ENCODE data around the gene CLEC14A. TPM values are rescaled to one million over a fixed set of nuclear protein-coding genes. Genes with fewer than 3 reads are reported as not detected.

The CLEC14A gene
- total and polyA plus RNA-seq, 7 experiments from 2014 or later = not detected

DNA sequence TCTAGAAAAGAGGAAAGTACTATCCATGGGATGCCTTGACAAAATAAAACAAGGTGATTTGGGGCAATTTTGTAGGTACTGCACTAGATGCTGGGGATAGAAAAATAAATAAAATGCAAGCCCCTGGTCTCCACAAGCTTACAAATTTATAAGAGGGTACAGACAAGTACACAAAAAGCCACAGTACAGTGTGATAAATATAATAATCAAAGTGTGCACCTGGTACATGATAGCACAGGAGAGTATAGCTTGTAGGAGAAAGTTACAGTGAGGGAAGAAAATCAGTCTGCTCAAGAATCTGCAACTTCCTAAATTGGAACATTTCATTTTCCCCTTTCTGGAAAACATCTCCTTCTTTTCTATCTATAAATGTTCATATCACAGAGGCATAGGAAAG lies 51.2 kb downstream of the CLEC14A start:
- ATAC-seq (no peak), DNase-seq (no peak)
- Histone ChIP-seq H3K9me3 (ENCODE audit: control insufficient read depth in 2 of 3, low read length in 3 of 3) (no peaks in the 10 kb centered on the region), H3K27me3 (ENCODE audit: control insufficient read depth in 2 of 2, insufficient read depth in 2 of 2, low read length in 2 of 2) (peaks cover 3 to 4% of the 10 kb centered on the region in 2 donors), H3K4me3 (ENCODE audit: low read length) (no peak overlapping the region), H3K4me1 (ENCODE audit: control insufficient read depth in 2 of 2, insufficient read depth in 2 of 2, low read length in 2 of 2) (peaks cover 0 to under 1% of the 10 kb centered on the region in 2 donors), H3K36me3 (ENCODE audit: control insufficient read depth in 2 of 3, insufficient read depth in 3 of 3, low read length in 3 of 3) (no peaks in the 10 kb centered on the region), H3K27ac (ENCODE audit: low read depth, low read length) (no peak overlapping the region)
- peaks cover 0 to 22% (median 19%) of the 10 kb centered on the region in 7 donors for H3K4me1 Mint-ChIP-seq
- intact Hi-C loops (cut with micrococcal nuclease) = loop anchor here in 1 of 2 donors (5.0 kb wide), 1 partner anchor 612 kb away; no protein-coding TSS in a partner anchor
- peaks cover 0 to 10% (median 3%) of the 10 kb centered on the region in 11 donors for H3K9me3 Mint-ChIP-seq
- H3K27ac Mint-ChIP-seq = no peak overlapping the region
- H3K36me3 Mint-ChIP-seq = peaks cover 0 to 14% (median 0%) of the 10 kb centered on the region in 5 donors
- no peak overlapping the region for H3K4me3 Mint-ChIP-seq
- ChIA-PET POLR2A (interaction anchor here (0.6 kb wide), 1 partner anchor 143 kb away, joined by 3 read pairs; no protein-coding TSS in a partner anchor), CTCF (no interaction called here)
- peaks cover 31 to 40% (median 32%) of the 10 kb centered on the region in 5 donors for H3K27me3 Mint-ChIP-seq

Other genes starting within 250 kb of the CLEC14A start
- gene SSTR1, start 48.2 kb downstream of the CLEC14A start, total RNA-seq = not detected
- not detected for gene SSTR1, start 48.2 kb downstream of the CLEC14A start, polyA plus RNA-seq